C4-2B (cell line): Measurements from ENCODE around the gene FITM2.

Source experiments
- H3K27ac ChIP-seq: fragments of 450-650 bp; 2 replicates; pipeline ENCODE4 v1.5.1; 2017
- ZFX ChIP-seq: fragments of 450-650 bp; IDR thresholded peaks from 2 replicates; pipeline ENCODE4 v1.6.1; 2017
- TF ChIP-seq, protein P1 (sequence below): fragments of 450-650 bp; conservative IDR thresholded peaks from 2 replicates; pipeline ENCODE4 v1.5.1; 2017; ENCODE audit warnings: mild to moderate bottlenecking

Gene FITM2

DNA sequence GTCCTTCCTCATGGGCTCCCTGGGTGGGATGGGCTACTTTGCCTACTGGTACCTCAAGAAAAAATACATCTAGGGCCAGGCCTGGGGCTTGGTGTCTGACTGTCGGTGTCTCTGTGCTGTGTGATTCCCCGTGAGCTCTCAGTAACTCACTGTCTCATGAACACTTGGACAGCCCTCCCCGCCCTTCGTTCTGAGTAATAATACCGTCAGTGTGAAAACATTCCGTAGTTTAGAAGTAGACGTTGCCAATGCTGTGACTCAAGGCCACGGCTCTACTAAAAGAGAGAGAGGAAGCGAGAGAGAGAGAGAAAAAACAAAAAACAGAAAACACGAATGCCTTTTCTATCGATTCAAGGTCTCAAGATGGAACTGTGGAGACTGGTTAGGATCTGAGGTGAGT lies 31.8 kb downstream of the FITM2 start:
- no peak for TF ChIP-seq ZFX
- TF ChIP-seq, protein P1, sequence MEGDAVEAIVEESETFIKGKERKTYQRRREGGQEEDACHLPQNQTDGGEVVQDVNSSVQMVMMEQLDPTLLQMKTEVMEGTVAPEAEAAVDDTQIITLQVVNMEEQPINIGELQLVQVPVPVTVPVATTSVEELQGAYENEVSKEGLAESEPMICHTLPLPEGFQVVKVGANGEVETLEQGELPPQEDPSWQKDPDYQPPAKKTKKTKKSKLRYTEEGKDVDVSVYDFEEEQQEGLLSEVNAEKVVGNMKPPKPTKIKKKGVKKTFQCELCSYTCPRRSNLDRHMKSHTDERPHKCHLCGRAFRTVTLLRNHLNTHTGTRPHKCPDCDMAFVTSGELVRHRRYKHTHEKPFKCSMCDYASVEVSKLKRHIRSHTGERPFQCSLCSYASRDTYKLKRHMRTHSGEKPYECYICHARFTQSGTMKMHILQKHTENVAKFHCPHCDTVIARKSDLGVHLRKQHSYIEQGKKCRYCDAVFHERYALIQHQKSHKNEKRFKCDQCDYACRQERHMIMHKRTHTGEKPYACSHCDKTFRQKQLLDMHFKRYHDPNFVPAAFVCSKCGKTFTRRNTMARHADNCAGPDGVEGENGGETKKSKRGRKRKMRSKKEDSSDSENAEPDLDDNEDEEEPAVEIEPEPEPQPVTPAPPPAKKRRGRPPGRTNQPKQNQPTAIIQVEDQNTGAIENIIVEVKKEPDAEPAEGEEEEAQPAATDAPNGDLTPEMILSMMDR = no peak
- H3K27ac ChIP-seq = no peak overlapping the region

DNA sequence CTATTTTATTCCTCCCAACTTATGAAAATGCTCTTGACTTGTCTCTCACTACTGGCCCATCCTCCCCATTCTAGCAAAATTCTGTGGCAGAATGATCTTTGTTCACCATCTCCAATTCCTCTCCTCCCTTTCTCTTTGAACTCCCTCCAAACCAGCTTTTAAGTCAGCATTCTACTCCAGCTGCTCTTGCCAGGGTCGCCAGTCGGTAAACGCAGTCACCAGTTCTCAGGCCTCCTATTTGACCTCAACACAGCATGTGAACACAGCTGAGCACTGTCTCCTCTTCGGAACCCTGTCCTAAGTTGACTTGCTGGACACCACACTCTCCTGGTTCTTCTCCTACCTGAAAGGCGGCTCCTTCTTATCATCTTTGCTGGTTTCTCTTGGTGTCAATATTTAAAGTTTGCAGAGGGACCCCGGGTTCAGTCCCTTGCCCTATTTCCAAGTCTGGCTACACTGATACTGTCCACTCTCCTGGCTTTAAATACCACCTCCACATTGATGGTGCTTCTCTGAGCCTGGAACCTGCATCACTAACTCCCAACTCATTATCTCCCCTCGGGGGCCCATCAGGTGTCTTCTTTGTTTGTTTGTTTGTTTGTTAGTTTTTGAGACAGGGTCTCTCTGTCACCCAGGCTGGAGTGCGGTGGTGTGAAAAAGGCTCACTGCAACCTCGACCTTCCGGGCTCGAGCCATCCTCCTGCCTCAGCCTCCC lies 36.5 kb downstream of the FITM2 start:
- no peak for TF ChIP-seq ZFX
- TF ChIP-seq, protein P1 = no peak
- H3K27ac ChIP-seq = no peak overlapping the region

DNA sequence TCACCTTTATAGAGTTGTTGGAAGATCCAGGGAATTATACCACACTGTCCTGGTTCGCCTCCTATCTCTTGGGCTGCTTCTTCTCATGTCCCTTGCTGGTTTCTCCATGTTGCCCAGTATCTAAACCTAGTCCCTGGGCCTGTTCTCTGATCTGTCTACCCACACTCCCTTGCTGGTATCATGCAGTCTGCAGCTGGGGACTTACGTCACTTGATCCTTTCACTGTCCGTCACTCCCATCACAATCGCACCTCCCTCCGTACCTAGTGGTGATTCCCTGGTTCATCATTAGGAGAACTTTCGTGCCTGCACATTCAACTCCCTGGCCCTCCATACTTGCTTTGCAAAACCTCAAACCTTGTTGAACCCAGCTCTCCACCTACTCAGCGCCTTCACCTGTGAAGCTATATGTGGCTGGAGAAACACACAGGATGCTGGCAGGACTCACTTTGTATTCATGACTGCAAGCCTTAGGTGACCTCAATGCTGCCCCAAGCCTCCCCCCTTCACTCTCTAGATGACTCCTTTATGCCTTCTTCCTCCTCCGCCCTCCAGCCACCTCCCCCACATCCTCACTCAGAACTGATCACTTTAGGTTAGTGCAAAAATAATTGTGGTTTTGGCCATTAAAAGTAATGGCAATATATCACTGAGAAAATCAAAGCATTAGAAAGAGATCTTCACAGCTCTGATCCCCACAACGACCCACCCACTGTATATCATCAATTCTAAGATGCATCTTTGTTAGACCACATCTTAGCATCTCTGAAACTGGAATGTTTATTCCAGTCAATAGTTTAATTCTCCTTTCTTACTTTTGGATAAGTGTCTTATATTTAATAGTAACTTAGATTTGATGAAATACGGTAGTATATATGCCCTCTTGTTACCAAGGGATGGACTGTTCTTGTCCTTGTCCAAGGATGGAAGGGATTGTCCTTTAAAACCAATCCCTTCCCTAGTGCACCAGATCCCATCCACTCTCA lies 37.5 kb downstream of the FITM2 start:
- TF ChIP-seq, protein P1 = no peak
- TF ChIP-seq ZFX = no peak
- H3K27ac ChIP-seq = no peak overlapping the region

DNA sequence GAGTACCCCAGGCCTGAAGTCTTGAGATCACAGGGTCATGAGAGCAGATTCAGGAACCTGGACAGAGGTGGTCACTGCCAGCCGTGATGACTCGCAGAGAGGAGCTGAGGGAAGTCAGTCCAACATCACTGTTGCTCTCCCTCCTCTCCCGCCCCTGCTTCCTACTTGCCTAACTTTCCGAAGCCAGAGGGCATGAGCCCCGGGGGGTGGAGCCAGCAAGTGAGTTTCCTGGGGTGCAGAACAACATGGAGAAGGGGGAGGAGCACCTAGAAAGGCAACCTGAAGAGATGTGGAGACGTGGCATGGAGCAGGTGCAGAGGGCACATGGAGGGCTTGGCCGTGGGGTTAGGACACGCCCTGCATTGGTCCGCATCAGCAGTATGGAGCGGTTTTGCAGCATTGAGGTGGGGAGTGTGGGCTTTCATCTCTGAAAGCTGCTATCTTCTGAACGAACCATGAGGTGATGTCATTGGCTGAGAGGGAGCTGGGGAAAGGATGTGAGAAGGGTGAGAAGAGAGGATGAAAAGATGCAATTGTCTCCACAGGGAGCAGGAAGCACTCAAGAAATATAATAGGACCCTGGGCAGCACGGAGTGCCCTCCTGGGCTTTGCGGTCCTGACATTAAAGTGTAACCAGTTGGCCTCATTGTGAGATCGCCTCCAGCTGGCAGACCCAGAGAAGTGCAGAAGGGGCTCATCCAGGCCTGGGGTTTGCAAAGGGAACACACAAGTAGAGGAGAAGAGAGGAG lies 38.9 kb downstream of the FITM2 start:
- H3K27ac ChIP-seq = no peak overlapping the region
- TF ChIP-seq, protein P1 = no peak; the same call in 1 of the 2 replicates
- TF ChIP-seq ZFX = no peak

DNA sequence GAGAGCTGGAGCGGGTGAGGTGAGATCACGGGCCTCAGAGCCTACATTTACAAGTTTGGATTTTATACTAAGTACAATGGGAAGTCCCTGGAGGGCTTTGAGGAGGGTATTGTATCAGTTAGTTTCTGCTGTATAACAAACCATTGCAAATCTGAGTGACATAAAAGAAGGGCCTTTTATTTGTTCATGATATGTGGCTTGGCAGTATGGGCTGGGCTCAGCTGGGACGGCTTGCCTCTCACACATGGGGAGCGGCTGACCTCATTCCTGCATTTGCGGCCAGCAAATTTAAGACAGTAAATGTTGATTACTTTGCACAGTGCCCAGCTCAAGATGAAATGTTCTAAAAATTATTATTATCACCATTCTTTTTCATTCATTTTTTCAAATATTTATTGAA lies 42.2 kb downstream of the FITM2 start:
- TF ChIP-seq, protein P1 = no peak
- no peak overlapping the region for H3K27ac ChIP-seq

DNA sequence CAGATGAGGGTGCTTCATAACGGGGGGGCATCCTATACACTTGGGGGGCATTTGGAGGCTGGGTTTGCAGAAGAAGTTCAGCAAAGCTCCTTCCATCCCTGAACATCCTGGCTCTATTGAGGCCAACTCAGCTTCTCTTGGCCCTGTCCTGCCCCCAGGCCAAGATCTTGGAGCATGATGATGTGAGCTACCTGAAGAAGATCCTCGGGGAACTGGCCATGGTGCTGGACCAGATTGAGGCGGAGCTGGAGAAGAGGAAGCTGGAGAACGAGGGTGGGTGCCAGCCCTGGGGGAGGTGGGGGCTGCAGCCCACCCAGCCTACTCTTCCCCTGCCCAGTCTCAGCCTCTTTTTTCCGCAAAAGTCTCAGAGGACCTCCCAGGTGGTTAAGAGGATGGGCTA lies 46.7 kb downstream of the FITM2 start:
- no peak overlapping the region for H3K27ac ChIP-seq
- TF ChIP-seq, protein P1 = no peak
